HS-5 (cell line): ENCODE measurements around the gene CARHSP1.
"Not testable (repeated sequence)": the region's sequence is repeated elsewhere in the genome, so short reads cannot be mapped to it uniquely, and the experiment has no call there.

Experiments used
- DNase-seq: peaks from one replicate; pipeline ENCODE4 v3.0.0-alpha.2; 2012; ENCODE audit warnings: low read depth

Gene CARHSP1

GRCh38 chr16:8854298-8854948 lies 14.4 kb downstream of the CARHSP1 start:
- no peak for DNase-seq

- DNase-seq, result no peak
These were observed 15.2 kb downstream of the CARHSP1 start for GRCh38 chr16:8853611-8854010.

- DNase-seq, result no peak
These were observed 15.7 kb downstream of the CARHSP1 start for GRCh38 chr16:8853150-8853549.

- DNase-seq, result no peak
These were observed 16.3 kb downstream of the CARHSP1 start for GRCh38 chr16:8852534-8852933.

GRCh38 chr16:8851761-8852403 lies 16.9 kb downstream of the CARHSP1 start:
- no peak for DNase-seq

- DNase-seq, result peak; percentile 88
These were observed 18.4 kb downstream of the CARHSP1 start for GRCh38 chr16:8850279-8850885.

- DNase-seq, result peak; percentile 70
These were observed 19.3 kb downstream of the CARHSP1 start for GRCh38 chr16:8849411-8850011.

GRCh38 chr16:8848939-8849391 lies 19.8 kb downstream of the CARHSP1 start:
- DNase-seq, result peak; percentile 84

- DNase-seq, result no peak
These were observed 20.4 kb downstream of the CARHSP1 start for GRCh38 chr16:8848231-8848938.

- no peak for DNase-seq
These were observed 21.2 kb downstream of the CARHSP1 start for GRCh38 chr16:8847623-8848022.

GRCh38 chr16:8847145-8847544 lies 21.7 kb downstream of the CARHSP1 start:
- DNase-seq, result no peak

GRCh38 chr16:8846401-8846932 lies 22.3 kb downstream of the CARHSP1 start:
- no peak for DNase-seq

GRCh38 chr16:8845699-8846298 lies 23.0 kb downstream of the CARHSP1 start:
- DNase-seq, result no peak

GRCh38 chr16:8843296-8843695 lies 25.5 kb downstream of the CARHSP1 start:
- not testable (repeated sequence) for DNase-seq

GRCh38 chr16:8842016-8842415 lies 26.8 kb downstream of the CARHSP1 start:
- DNase-seq, result not testable (repeated sequence)

- DNase-seq, result not testable (repeated sequence)
These were observed 31.2 kb downstream of the CARHSP1 start for GRCh38 chr16:8837594-8837993.

GRCh38 chr16:8836797-8837196 lies 32.0 kb downstream of the CARHSP1 start:
- not testable (repeated sequence) for DNase-seq

GRCh38 chr16:8832717-8833105 lies 36.1 kb downstream of the CARHSP1 start:
- no peak for DNase-seq

GRCh38 chr16:8831871-8832716 lies 36.7 kb downstream of the CARHSP1 start:
- no peak for DNase-seq

- DNase-seq, result no peak
These were observed 37.4 kb downstream of the CARHSP1 start for GRCh38 chr16:8831450-8831849.
